Activated T-cell treated with anti-CD3 and anti-CD28 coated beads, Interleukin-2, amount 50 U/mL, for 24 hours (primary cell): ENCODE measurements around the gene MYO1E.

Experiments used
- DNase-seq: peaks from one replicate; pipeline ENCODE4 v3.0.0-alpha.2; 2020
- H3K27ac Mint-ChIP-seq: 2 replicates; pipeline ENCODE4 v1.8.0; 2020; ENCODE audit warnings: mild to moderate bottlenecking, mixed read lengths
- H3K27me3 Mint-ChIP-seq: 2 replicates; pipeline ENCODE4 v1.8.0; 2020; ENCODE audit warnings: mixed read lengths
- H3K36me3 Mint-ChIP-seq: 2 replicates; pipeline ENCODE4 v1.8.0; 2020; ENCODE audit warnings: low read depth, mixed read lengths
- H3K4me1 Mint-ChIP-seq: 2 replicates; pipeline ENCODE4 v1.8.0; 2020; ENCODE audit warnings: low read depth, mixed read lengths
- H3K4me3 Mint-ChIP-seq: 2 replicates; pipeline ENCODE4 v1.8.0; 2020; ENCODE audit warnings: mild to moderate bottlenecking, moderate library complexity, mixed read lengths
- H3K9me3 Mint-ChIP-seq: 2 replicates; pipeline ENCODE4 v1.8.0; 2020; ENCODE audit warnings: mixed read lengths

The MYO1E gene

GRCh38 chr15:59271595-59272201 lies 101.0 kb downstream of the MYO1E start:
- Mint-ChIP-seq H3K9me3 (no peaks in the 10 kb centered on the region), H3K36me3 (no peaks in the 10 kb centered on the region), H3K4me1 (peaks cover 15% of the 10 kb centered on the region), H3K27me3 (peaks cover 11% of the 10 kb centered on the region), H3K27ac (no peak overlapping the region), H3K4me3 (no peak overlapping the region)
- no peak for DNase-seq

DNA sequence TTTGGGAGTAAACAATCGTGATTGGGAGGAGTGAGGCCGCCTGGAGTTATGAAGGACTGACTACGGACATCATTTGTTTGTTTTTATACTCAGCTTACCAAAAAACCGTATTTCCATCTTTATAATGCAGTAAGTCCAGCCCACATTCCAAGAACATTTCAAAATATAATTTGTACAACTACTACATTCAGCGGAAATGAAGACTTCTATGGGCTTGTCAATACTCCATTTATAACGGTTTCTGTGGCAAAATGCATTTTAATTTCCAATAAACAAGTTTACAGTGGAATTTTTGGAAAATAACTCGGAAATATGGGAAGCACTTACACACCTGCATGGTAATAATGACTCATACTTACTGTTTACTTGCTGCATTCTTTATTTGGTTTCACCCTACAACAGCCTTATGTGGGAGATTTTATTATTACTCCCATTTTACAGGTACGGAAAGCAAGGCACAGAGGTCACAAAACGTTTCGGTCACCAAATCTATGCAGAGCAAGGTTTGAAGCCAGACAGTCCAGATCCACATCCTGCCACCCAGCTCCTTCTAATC lies 103.7 kb downstream of the MYO1E start:
- Mint-ChIP-seq H3K4me1 (peaks cover 10% of the 10 kb centered on the region), H3K27ac (no peak overlapping the region), H3K27me3 (peaks cover 11% of the 10 kb centered on the region), H3K4me3 (no peak overlapping the region), H3K9me3 (no peaks in the 10 kb centered on the region), H3K36me3 (no peaks in the 10 kb centered on the region)
- no peak for DNase-seq

- Mint-ChIP-seq H3K27me3 (peaks cover 11% of the 10 kb centered on the region), H3K9me3 (no peaks in the 10 kb centered on the region), H3K4me3 (no peak overlapping the region), H3K4me1 (peaks cover 8% of the 10 kb centered on the region), H3K27ac (no peak overlapping the region), H3K36me3 (no peaks in the 10 kb centered on the region)
- DNase-seq: no peak
These were observed 104.4 kb downstream of the MYO1E start for GRCh38 chr15:59268168-59268851.

DNA sequence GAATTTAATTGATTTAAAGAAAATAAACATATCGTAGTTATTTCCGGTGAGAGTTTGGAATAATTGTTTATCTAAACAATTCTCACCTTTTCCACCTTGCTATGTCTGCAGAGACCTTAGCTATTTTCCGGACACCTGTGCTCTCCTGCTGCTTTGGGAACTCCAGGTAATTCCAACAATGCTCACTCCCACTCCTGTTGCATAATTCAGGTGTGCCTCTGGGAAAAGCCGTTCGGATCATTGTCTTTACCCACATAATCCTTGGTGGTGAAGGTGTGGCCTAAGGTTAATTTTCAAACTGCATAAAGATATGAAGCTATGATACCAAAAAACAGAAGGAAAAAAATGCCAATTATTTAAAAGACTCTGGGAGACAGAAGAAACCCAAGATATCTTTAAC lies 106.6 kb downstream of the MYO1E start:
- Mint-ChIP-seq H3K36me3 (no peaks in the 10 kb centered on the region), H3K9me3 (no peaks in the 10 kb centered on the region), H3K4me1 (peaks cover 8% of the 10 kb centered on the region), H3K27ac (no peak overlapping the region), H3K4me3 (no peak overlapping the region), H3K27me3 (peaks cover 5% of the 10 kb centered on the region)
- DNase-seq: no peak

DNA sequence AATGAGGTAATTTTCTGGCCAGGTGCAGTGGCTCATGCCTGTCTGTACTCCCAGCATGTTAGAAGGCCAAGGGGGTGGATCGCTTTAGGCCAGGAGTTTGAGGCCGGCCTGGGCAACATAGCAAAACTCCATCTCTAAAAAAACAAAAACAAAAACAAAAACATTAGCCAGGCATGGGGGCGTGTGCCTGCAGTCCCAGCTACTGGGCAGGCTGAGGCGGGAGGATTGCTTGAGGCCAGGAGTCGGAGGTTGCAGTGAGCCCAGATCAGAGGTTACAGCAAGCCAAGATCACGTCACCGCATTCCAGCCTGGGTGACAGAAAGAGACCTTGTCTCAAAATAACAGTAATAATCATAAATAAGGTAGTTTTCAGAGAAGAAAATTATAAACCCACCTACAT lies 110.4 kb downstream of the MYO1E start:
- DNase-seq: no peak
- no peaks in the 10 kb centered on the region for H3K9me3 Mint-ChIP-seq
- no peaks in the 10 kb centered on the region for H3K36me3 Mint-ChIP-seq
- H3K4me3 Mint-ChIP-seq: no peak overlapping the region
- no peak overlapping the region for H3K27ac Mint-ChIP-seq
- peaks cover 10% of the 10 kb centered on the region for H3K4me1 Mint-ChIP-seq
- no peaks in the 10 kb centered on the region for H3K27me3 Mint-ChIP-seq

DNA sequence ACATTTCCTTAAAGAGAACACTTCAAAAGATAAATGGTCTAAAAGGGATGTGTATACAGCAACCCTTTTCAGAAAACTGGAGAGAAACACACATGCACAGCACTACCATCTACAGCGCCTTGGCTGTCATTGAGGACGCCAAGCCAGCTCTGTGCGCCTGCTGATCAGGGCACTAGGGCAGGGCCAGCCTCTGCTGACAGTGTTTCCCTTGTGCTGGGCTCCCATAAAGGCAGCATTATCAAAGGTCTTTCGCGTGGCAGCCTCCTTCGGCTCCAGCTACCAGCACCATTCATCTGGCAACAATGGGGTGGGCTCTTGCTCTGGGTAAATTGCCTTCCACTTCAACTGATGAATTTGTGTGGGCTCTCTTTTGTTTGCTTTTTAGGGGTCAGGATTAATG lies 112.6 kb downstream of the MYO1E start:
- Mint-ChIP-seq H3K9me3 (no peaks in the 10 kb centered on the region), H3K4me1 (peaks cover 29% of the 10 kb centered on the region), H3K4me3 (no peak overlapping the region), H3K36me3 (no peaks in the 10 kb centered on the region), H3K27me3 (no peaks in the 10 kb centered on the region), H3K27ac (no peak overlapping the region)
- no peak for DNase-seq

DNA sequence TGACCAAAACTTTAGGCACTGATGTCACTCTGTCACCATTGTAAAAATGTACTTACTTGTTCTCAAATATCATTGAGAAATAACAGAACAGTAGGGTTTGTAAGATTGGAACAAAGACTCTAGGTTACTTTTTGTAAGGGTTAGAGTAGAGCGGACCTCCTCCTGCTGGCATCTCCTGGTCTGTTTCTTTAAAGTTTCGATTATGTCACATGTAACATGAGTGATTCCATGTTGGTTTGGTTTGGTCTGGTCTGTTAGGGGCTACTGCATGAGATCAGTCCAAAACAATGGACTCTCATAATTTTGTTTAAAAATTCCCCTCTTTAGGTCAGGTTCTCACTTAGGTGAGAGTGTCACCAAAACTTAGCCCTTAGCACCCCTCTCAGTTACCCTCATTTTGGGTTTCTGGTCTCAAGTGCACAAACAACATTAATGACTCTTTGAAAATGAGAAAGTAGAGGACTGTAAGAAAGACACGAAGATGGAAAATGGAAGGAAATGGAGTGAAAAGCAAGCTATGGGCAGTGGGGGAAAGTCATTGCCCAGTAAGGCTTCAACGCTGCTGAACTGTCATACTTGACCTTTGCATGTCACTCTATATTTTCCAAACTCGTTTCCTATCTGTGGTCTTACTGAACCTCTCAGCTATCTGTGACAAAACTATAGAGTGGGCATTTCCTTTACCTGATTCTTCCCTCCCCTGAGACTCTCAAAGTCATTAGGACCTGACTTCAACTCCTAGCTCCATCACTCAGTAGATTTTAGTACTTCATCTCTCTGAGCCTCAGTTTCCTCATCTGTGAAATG lies 113.3 kb downstream of the MYO1E start:
- Mint-ChIP-seq H3K4me1 (peaks cover 29% of the 10 kb centered on the region), H3K27me3 (no peaks in the 10 kb centered on the region), H3K4me3 (no peak overlapping the region), H3K36me3 (no peaks in the 10 kb centered on the region), H3K9me3 (no peaks in the 10 kb centered on the region), H3K27ac (peak overlapping the region; percentile 18)
- no peak for DNase-seq

- Mint-ChIP-seq H3K36me3 (no peaks in the 10 kb centered on the region), H3K4me1 (peaks cover 29% of the 10 kb centered on the region), H3K27ac (no peak overlapping the region), H3K4me3 (no peak overlapping the region), H3K27me3 (no peaks in the 10 kb centered on the region), H3K9me3 (no peaks in the 10 kb centered on the region)
- no peak for DNase-seq
These were observed 114.4 kb downstream of the MYO1E start for GRCh38 chr15:59258317-59258716.

GRCh38 chr15:59257140-59257539 lies 115.5 kb downstream of the MYO1E start:
- no peak for DNase-seq
- Mint-ChIP-seq H3K9me3 (no peaks in the 10 kb centered on the region), H3K36me3 (no peaks in the 10 kb centered on the region), H3K4me1 (peaks cover 29% of the 10 kb centered on the region), H3K4me3 (no peak overlapping the region), H3K27me3 (peaks cover 3% of the 10 kb centered on the region), H3K27ac (no peak overlapping the region)

GRCh38 chr15:59256482-59256881 lies 116.2 kb downstream of the MYO1E start:
- no peak overlapping the region for H3K27ac Mint-ChIP-seq
- no peak overlapping the region for H3K4me3 Mint-ChIP-seq
- peaks cover 29% of the 10 kb centered on the region for H3K4me1 Mint-ChIP-seq
- H3K36me3 Mint-ChIP-seq: no peaks in the 10 kb centered on the region
- no peaks in the 10 kb centered on the region for H3K9me3 Mint-ChIP-seq
- peaks cover 3% of the 10 kb centered on the region for H3K27me3 Mint-ChIP-seq
- no peak for DNase-seq

GRCh38 chr15:59255680-59256336 lies 116.9 kb downstream of the MYO1E start:
- peaks cover 36% of the 10 kb centered on the region for H3K4me1 Mint-ChIP-seq
- peaks cover 3% of the 10 kb centered on the region for H3K27me3 Mint-ChIP-seq
- DNase-seq: no peak
- H3K4me3 Mint-ChIP-seq: no peak overlapping the region
- H3K27ac Mint-ChIP-seq: no peak overlapping the region
- no peaks in the 10 kb centered on the region for H3K9me3 Mint-ChIP-seq
- H3K36me3 Mint-ChIP-seq: no peaks in the 10 kb centered on the region

DNA sequence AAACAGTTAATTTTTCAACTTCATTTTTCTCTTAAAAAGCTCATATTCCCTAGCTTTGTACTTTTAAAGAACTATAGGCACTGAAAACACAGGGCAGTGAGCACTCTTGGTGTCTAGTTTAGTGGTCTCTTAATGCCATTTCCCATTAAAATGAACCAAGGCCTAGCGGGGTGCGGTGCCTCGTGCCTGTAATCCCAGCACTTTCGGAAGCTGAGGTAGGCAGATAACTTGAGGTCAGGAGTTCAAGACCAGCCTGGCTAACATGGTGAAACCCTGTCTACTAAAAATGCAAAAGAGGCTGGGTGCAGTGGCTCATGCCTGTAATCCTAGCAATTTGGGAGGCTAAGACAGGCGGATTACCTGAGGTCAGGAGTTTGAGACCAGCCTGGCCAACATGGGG lies 120.5 kb downstream of the MYO1E start:
- H3K4me3 Mint-ChIP-seq: no peak overlapping the region
- H3K27ac Mint-ChIP-seq: no peak overlapping the region
- peaks cover 44% of the 10 kb centered on the region for H3K4me1 Mint-ChIP-seq
- H3K9me3 Mint-ChIP-seq: no peaks in the 10 kb centered on the region
- H3K27me3 Mint-ChIP-seq: peaks cover 3% of the 10 kb centered on the region
- no peak for DNase-seq
- H3K36me3 Mint-ChIP-seq: no peaks in the 10 kb centered on the region

DNA sequence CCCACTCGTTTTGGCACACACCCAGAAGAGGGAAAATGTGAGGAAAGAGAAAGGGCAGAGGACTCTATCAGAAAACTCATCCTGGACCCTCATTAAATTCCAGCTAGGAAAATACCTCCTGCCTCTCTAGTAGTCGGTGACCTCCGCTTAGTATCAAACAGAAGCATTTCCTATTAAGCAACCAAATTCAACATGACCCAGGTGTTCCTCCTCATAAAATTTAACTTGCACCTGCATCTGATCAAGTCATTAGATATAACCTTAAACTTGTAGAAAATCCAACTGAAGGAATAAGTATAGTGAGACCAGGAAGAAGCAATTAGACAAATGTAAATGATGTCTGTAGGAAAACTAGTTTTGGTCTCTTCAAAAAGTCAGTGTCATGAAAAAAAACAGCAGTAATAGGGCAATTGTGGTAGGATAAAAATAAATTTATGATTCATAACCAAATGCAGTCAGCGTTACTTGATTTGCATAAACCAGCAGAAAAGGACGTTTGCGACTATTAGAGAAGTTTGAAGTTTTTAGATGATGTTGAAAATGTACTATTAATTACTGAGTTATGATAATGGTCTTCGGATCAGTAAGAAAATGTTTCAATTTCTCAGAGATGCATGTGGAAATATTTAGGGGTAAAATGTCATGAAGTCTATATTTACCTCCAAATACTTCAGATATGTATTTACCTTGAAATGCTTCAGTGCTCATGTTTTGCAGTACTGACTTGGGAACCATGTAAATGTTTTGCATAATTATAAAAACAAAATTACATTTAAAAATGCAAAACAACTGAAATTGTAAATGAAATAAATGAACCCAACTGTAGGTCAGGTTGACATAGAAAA lies 121.4 kb downstream of the MYO1E start:
- Mint-ChIP-seq H3K27me3 (peaks cover 3% of the 10 kb centered on the region), H3K4me3 (no peak overlapping the region), H3K4me1 (peaks cover 35% of the 10 kb centered on the region), H3K27ac (peak overlapping the region; percentile 5), H3K9me3 (no peaks in the 10 kb centered on the region), H3K36me3 (no peaks in the 10 kb centered on the region)
- no peak for DNase-seq

- peaks cover 3% of the 10 kb centered on the region for H3K27me3 Mint-ChIP-seq
- H3K27ac Mint-ChIP-seq: no peak overlapping the region
- no peaks in the 10 kb centered on the region for H3K9me3 Mint-ChIP-seq
- no peak for DNase-seq
- H3K4me1 Mint-ChIP-seq: peaks cover 26% of the 10 kb centered on the region
- H3K36me3 Mint-ChIP-seq: no peaks in the 10 kb centered on the region
- H3K4me3 Mint-ChIP-seq: no peak overlapping the region
These were observed 122.4 kb downstream of the MYO1E start for GRCh38 chr15:59250249-59250648.
